ENCODE measurements around the gene CAMK2A.
A peak's percentile ranks its signal among the peaks of the same experiment; 100 is the strongest.

The CAMK2A gene

GRCh38 chr5:150222906-150223305 is 66.7 kb downstream of the CAMK2A start:
- TF ChIP-seq TAF1 (IDR thresholded peaks at IDR 0.05; ENCODE audit: borderline replicate concordance, low read depth, low read length) (no peak), POLR2AphosphoS5 (IDR thresholded peaks at IDR 0.05; ENCODE audit: low read depth, low read length) (no peak), POLR2A (IDR thresholded peaks at IDR 0.05; ENCODE audit: low read depth, low read length) (no peak)
- DNase-seq (ENCODE audit: insufficient read length) (no peak), FAIRE-seq (no peak)

- FAIRE-seq (no peak), DNase-seq (ENCODE audit: insufficient read length) (no peak)
- no peak for TF ChIP-seq TAF1 (IDR thresholded peaks at IDR 0.05; ENCODE audit: borderline replicate concordance, low read depth, low read length)
These were observed 68.1 kb downstream of the CAMK2A start for GRCh38 chr5:150221471-150221870.

GRCh38 chr5:150219861-150220260 is 69.7 kb downstream of the CAMK2A start:
- TF ChIP-seq POLR2AphosphoS5 (IDR thresholded peaks at IDR 0.05; ENCODE audit: low read depth, low read length) (no peak), POLR2A (IDR thresholded peaks at IDR 0.05; ENCODE audit: low read depth, low read length) (no peak), TAF1 (IDR thresholded peaks at IDR 0.05; ENCODE audit: borderline replicate concordance, low read depth, low read length) (no peak)
- no peak for DNase-seq (ENCODE audit: insufficient read length)
- no peak for FAIRE-seq

- DNase-seq (ENCODE audit: insufficient read length) (no peak), FAIRE-seq (no peak)
- no peak for TF ChIP-seq TAF1 (IDR thresholded peaks at IDR 0.05; ENCODE audit: borderline replicate concordance, low read depth, low read length)
- no peak for TF ChIP-seq POLR2A (IDR thresholded peaks at IDR 0.05; ENCODE audit: low read depth, low read length)
- TF ChIP-seq POLR2AphosphoS5 (IDR thresholded peaks at IDR 0.05; ENCODE audit: low read depth, low read length) = no peak
These were observed 70.4 kb downstream of the CAMK2A start for GRCh38 chr5:150219142-150219541.

- DNase-seq (ENCODE audit: insufficient read length) = no peak
- TF ChIP-seq TAF1 (IDR thresholded peaks at IDR 0.05; ENCODE audit: borderline replicate concordance, low read depth, low read length) (no peak), POLR2A (IDR thresholded peaks at IDR 0.05; ENCODE audit: low read depth, low read length) (no peak), POLR2AphosphoS5 (IDR thresholded peaks at IDR 0.05; ENCODE audit: low read depth, low read length) (no peak)
- FAIRE-seq = no peak
These were observed 70.9 kb downstream of the CAMK2A start for GRCh38 chr5:150218693-150219035.

- FAIRE-seq (peak; percentile 97), DNase-seq (ENCODE audit: insufficient read length) (peak; percentile 85)
- TF ChIP-seq TAF1 (IDR thresholded peaks at IDR 0.05; ENCODE audit: borderline replicate concordance, low read depth, low read length) = no peak
- TF ChIP-seq POLR2A (IDR thresholded peaks at IDR 0.05; ENCODE audit: low read depth, low read length) = no peak
- no peak for TF ChIP-seq POLR2AphosphoS5 (IDR thresholded peaks at IDR 0.05; ENCODE audit: low read depth, low read length)
These were observed 71.5 kb downstream of the CAMK2A start for GRCh38 chr5:150217873-150218692.

GRCh38 chr5:150217038-150217437 is 72.5 kb downstream of the CAMK2A start:
- no peak for FAIRE-seq
- TF ChIP-seq POLR2A (IDR thresholded peaks at IDR 0.05; ENCODE audit: low read depth, low read length) (no peak), POLR2AphosphoS5 (IDR thresholded peaks at IDR 0.05; ENCODE audit: low read depth, low read length) (no peak), TAF1 (IDR thresholded peaks at IDR 0.05; ENCODE audit: borderline replicate concordance, low read depth, low read length) (no peak)
- DNase-seq (ENCODE audit: insufficient read length) = no peak

- no peak for TF ChIP-seq POLR2AphosphoS5 (IDR thresholded peaks at IDR 0.05; ENCODE audit: low read depth, low read length)
- TF ChIP-seq TAF1 (IDR thresholded peaks at IDR 0.05; ENCODE audit: borderline replicate concordance, low read depth, low read length) = no peak
- no peak for TF ChIP-seq POLR2A (IDR thresholded peaks at IDR 0.05; ENCODE audit: low read depth, low read length)
- DNase-seq (ENCODE audit: insufficient read length) (no peak), FAIRE-seq (no peak)
These were observed 73.3 kb downstream of the CAMK2A start for GRCh38 chr5:150215979-150216944.

GRCh38 chr5:150214289-150214688 is 75.3 kb downstream of the CAMK2A start:
- no peak for FAIRE-seq

GRCh38 chr5:150213530-150213929 is 76.0 kb downstream of the CAMK2A start:
- TF ChIP-seq TAF1 (IDR thresholded peaks at IDR 0.05; ENCODE audit: borderline replicate concordance, low read depth, low read length) (no peak), POLR2AphosphoS5 (IDR thresholded peaks at IDR 0.05; ENCODE audit: low read depth, low read length) (no peak), POLR2A (IDR thresholded peaks at IDR 0.05; ENCODE audit: low read depth, low read length) (no peak)
- DNase-seq (ENCODE audit: insufficient read length) (no peak), FAIRE-seq (no peak)

More at GRCh38 chr5:150214289-150214688, 75.3 kb downstream of the CAMK2A start:
- no peak for DNase-seq (ENCODE audit: insufficient read length)
- TF ChIP-seq POLR2AphosphoS5 (IDR thresholded peaks at IDR 0.05; ENCODE audit: low read depth, low read length) (no peak), TAF1 (IDR thresholded peaks at IDR 0.05; ENCODE audit: borderline replicate concordance, low read depth, low read length) (no peak), POLR2A (IDR thresholded peaks at IDR 0.05; ENCODE audit: low read depth, low read length) (no peak)

- TF ChIP-seq TAF1 (IDR thresholded peaks at IDR 0.05; ENCODE audit: borderline replicate concordance, low read depth, low read length) (no peak), POLR2A (IDR thresholded peaks at IDR 0.05; ENCODE audit: low read depth, low read length) (no peak), POLR2AphosphoS5 (IDR thresholded peaks at IDR 0.05; ENCODE audit: low read depth, low read length) (no peak)
- FAIRE-seq = no peak
- no peak for DNase-seq (ENCODE audit: insufficient read length)
These were observed 78.2 kb downstream of the CAMK2A start for GRCh38 chr5:150211156-150212030.

All from GM12892 (cell line).